Raji (cell line): ENCODE results near the gene PAK1IP1.

Experiments used
- POLR2A ChIP-seq: IDR thresholded peaks from 2 replicates; pipeline ENCODE4 v1.6.1; 2011; ENCODE audit warnings: low read depth, low read length, control low read depth; ENCODE audit not compliant: insufficient read depth

PAK1IP1 gene

GRCh38 chr6:10694302-10695085 is at the start of gene PAK1IP1, which contains the start of gene C6orf52:
Gene PAK1IP1, plus strand, starts transcription at chr6:10694972. Its CDS starts 14 bp downstream, at chr6:10694986.
Gene C6orf52, minus strand, starts transcription at chr6:10694616. Its CDS starts 7,066 bp downstream, at chr6:10687550.
- peak; percentile 89 for TF ChIP-seq POLR2A

DNA sequence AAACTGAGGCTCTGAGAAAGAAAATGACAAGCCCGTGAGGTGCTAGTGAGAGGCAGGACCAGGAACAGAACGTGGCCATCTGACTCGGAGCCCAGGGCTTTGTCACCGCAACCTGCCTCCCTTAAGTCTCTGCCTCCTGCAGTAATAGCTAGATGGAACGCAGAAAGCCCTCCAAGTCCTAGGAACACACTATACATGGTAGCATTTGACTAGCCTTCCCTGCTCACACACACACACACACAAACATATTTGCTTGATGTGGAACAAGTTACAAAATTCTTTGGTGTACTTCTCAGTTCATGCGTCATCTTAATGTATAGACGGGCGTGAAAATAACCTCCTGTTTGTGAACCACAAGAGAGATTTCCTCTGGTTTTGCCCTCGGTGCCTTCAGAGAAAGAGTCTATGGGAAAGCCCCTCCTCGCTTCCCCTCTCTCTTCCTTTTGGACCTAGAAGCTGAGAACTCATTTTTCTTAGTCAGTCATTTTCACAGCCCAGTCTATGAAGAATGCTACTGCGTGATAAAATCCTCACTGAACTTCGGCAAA is 39.2 kb upstream of the PAK1IP1 start:
- no peak for TF ChIP-seq POLR2A

DNA sequence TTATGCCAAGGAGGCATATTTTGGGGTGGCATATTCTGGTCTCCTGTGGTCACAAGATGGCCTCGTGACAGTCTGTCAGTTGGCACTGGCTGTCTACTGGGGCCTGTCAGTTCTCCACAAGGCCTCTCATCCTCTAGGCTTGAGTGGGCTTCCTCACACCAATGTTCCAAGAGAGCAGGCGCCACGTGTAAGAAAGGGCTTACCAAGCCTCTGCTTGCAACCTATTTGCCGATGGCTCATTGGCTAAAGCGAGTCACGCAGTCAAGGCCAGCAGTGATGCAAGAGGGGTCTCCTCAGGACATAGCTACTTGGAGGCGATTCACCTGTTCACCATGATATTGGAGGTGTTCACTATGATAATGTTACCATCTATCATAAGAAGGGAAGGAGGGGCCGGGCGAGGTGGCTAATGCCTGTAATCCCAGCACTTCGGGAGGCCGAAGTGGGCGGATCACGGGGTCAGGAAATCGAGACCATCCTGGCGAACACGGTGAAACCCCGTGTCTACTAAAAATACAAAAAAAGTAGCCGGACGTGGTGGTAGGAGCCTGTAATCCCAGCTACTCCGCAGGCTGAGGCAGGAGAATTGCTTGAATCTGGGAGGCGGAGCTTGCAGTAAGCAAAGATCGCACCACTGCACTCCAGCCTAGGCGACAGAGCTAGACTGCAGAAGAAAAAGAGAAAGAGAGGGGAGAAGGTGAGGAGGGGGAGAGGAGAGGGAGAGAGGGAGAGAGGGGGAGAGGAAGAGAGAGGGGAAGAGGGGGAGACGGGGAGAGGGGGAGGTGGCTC is 35.7 kb upstream of the PAK1IP1 start:
- TF ChIP-seq POLR2A = no peak

- no peak for TF ChIP-seq POLR2A
These were observed 34.9 kb upstream of the PAK1IP1 start for GRCh38 chr6:10659699-10660348.

DNA sequence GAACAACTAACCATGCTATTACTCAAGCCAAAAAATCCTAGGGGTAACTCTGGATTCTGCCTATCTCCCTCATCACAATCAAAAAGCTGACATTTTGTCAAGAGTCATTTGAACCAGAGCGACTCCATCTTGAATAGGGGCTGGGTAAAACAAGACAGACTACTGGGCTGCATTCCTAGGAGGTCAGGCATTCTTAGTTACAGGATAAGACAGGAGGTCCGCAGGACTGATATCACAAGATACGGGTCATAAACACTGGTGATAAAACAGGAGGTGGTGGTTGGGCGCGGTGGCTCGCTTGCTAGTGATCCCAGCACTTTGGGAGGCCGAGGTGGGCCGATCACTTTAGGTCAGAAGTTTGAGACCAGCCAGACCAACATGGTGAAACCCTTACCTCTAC is 32.6 kb upstream of the PAK1IP1 start:
- TF ChIP-seq POLR2A = no peak

- TF ChIP-seq POLR2A = no peak
These were observed 32.0 kb upstream of the PAK1IP1 start for GRCh38 chr6:10662742-10663141.

GRCh38 chr6:10668126-10668917 is 26.4 kb upstream of the PAK1IP1 start:
- no peak for TF ChIP-seq POLR2A

- no peak for TF ChIP-seq POLR2A
These were observed 18.4 kb upstream of the PAK1IP1 start for GRCh38 chr6:10676403-10676802.

DNA sequence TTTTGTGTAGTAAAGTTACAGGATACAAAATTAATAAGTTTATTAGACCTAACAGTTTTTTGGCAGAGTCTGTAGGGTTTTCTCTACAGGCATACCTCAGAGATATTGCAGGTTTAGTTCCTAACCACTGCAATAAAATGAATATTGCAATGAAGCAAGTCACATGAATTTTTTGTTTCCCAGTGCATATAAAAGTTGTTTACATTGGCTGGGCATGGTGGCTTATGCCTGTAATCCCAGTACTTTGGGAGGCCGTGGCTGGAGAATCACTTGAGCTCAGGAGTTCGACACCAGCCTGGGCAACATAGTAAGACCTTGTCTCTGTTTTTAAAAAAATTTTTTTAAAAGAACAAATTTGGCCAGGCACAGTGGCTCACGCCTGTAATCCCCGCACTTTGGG is 16.3 kb upstream of the PAK1IP1 start:
- TF ChIP-seq POLR2A = no peak

DNA sequence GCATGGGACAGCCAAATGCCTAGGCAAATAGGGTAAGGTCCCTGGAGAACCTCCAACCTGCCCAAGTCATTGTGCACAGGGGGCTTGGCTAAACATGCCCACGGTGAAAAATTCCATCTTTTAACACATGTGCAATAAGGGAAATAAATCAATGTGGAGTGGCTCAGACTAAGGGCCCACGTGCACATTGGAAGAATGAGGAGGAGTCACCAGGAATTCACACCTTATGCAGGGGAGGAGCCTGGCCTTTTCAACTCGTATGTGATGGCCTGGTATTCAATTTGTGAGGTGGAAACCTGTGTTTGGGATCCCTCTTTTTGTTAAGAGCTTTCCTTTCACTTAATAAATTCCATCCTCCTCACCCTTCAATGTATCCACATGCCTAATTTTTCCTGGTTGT is 13.0 kb upstream of the PAK1IP1 start:
- no peak for TF ChIP-seq POLR2A

GRCh38 chr6:10682355-10682988 is 12.3 kb upstream of the PAK1IP1 start:
- TF ChIP-seq POLR2A = no peak

- no peak for TF ChIP-seq POLR2A
These were observed 10.2 kb upstream of the PAK1IP1 start for GRCh38 chr6:10684618-10685017.

- TF ChIP-seq POLR2A = no peak
These were observed 9.5 kb upstream of the PAK1IP1 start for GRCh38 chr6:10685092-10685915.
